Ectodermal cell (in vitro differentiated cells): ENCODE results near the gene MYZAP.

ENCODE experiments used
- H3K27ac ChIP-seq: 2 replicates; pipeline ENCODE4 v1.7.0; 2013; ENCODE audit warnings: mild to moderate bottlenecking, low read depth, low read length; ENCODE audit not compliant: insufficient read depth, poor library complexity, severe bottlenecking
- H3K27me3 ChIP-seq: 2 replicates; pipeline ENCODE4 v1.7.0; 2013; ENCODE audit warnings: mild to moderate bottlenecking, low read length; ENCODE audit not compliant: insufficient read depth, control insufficient read depth, poor library complexity, severe bottlenecking
- H3K36me3 ChIP-seq: one replicate; pipeline ENCODE4 v1.7.0; 2013; ENCODE audit warnings: low read length; ENCODE audit not compliant: control insufficient read depth, insufficient read depth
- H3K4me1 ChIP-seq: one replicate; pipeline ENCODE4 v1.7.0; 2013; ENCODE audit warnings: low read length; ENCODE audit not compliant: control insufficient read depth, insufficient read depth
- H3K4me3 ChIP-seq: 2 replicates; pipeline ENCODE4 v1.7.0; 2013; ENCODE audit warnings: low read depth, low read length, control low read depth; ENCODE audit not compliant: insufficient read depth
- H3K9me3 ChIP-seq: 2 replicates; pipeline ENCODE4 v1.7.0; 2013; ENCODE audit warnings: mild to moderate bottlenecking, low read length, moderate library complexity; ENCODE audit not compliant: control insufficient read depth
- WGBS, 2 experiments: methylation state at CpG; one replicate each; pipeline ENCODE4 v1.1.7; 2013; ENCODE audit warnings: missing lambda C conversion rate in 2 of 2; 5-methylcytosine and 5-hydroxymethylcytosine counted together

MYZAP gene

DNA sequence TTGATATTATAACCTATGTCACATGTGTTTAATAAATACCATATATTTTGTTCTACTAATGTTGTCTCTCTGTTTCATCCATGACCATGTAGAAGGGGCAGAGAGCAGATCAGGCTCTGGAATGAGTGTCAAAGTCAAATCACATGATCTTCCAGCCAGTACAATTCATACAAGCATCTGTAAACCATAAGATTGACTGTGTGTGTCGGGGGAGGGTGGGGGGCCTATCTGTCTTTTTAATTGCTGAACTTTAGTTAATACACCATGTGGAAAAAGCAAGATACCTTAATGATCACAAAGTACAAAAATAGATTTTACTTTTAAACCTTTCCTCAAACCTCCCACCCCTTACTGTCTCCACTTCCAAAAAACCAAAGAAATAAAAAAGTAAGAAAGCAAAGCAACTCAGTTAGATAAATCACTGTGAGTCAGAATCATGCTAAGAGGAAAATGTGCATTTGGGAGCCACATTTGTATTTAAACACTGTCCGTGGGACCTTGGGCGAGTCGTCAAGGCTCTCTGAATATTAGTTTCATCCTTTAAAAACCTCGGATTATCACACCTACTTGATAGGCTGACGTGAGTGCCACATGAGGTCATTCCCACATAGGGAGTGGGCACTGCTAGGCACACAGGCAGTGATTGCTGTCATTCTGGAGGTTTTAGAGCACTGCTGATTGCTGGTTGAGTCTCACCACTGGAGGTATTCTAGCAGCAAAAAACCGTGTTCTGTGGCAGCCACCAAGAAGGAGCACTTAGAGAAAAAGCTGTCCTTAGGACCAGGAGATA lies 93.8 kb downstream of the MYZAP start:
- Histone ChIP-seq H3K27me3 (no peaks in the 10 kb centered on the region), H3K9me3 (no peaks in the 10 kb centered on the region), H3K27ac (no peak overlapping the region), H3K4me3 (no peak overlapping the region), H3K4me1 (no peaks in the 10 kb centered on the region), H3K36me3 (no peaks in the 10 kb centered on the region)
- WGBS, 2 experiments = 72 to 82% methylated on average over 6 to 7 of the region's 7 CpGs

DNA sequence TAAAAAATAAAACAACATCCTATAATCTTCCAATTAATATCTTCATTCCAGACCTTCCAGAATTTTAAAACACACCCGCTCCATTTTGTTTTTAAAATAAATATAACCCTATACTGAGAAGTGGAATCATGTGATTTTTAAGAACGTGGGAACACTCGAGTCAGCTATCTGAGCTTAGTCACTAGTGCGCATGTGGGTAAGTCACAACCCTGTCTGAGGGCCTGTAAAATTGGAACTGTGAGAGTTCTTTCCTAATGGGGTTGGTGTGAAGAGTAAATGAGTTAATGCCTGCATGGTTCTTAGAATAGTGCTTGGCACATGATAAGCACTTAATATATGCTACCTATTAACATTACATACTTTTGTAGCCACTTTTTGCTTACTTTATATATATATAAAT lies 95.0 kb downstream of the MYZAP start:
- Histone ChIP-seq H3K4me1 (no peaks in the 10 kb centered on the region), H3K4me3 (no peak overlapping the region), H3K27ac (no peak overlapping the region), H3K36me3 (no peaks in the 10 kb centered on the region), H3K9me3 (no peaks in the 10 kb centered on the region), H3K27me3 (no peaks in the 10 kb centered on the region)
- 94 to 99% methylated on average over 4 of the region's 4 CpGs for WGBS, 2 experiments

DNA sequence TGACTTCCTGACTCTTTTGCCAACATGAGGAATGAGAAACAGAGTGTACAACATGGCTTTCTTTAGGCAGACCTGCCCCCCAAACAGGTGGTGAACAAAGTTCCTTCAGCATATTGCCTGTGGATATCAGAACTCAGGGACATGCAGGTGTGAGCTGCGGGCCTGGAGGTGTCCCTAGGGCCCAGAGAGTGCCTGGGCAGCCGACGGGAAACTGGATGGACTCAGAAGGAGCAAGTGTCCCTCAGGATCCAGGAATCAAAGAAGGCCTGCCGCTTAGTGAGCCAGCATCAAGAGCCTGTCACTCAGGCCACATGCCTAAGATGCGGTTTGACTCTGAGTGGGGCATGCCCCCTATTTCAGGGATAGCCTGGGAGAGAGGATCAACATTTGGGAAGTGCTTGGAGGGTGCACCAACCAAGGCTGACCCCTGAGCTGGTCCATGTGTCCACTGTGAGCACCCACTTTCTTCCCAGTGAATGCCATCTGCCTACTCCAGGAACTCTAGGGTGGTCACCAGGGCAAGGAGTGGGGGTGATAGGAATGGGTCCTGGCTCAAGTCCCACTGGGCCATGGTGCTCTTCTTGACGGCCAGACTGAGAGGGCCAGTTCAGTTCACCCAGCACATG lies 98.8 kb downstream of the MYZAP start:
- no peak overlapping the region for H3K4me3 ChIP-seq
- no peaks in the 10 kb centered on the region for H3K27me3 ChIP-seq
- H3K27ac ChIP-seq = no peak overlapping the region
- 92 to 94% methylated on average over 6 of the region's 6 CpGs for WGBS, 2 experiments
- no peaks in the 10 kb centered on the region for H3K36me3 ChIP-seq
- no peaks in the 10 kb centered on the region for H3K9me3 ChIP-seq
- no peaks in the 10 kb centered on the region for H3K4me1 ChIP-seq

DNA sequence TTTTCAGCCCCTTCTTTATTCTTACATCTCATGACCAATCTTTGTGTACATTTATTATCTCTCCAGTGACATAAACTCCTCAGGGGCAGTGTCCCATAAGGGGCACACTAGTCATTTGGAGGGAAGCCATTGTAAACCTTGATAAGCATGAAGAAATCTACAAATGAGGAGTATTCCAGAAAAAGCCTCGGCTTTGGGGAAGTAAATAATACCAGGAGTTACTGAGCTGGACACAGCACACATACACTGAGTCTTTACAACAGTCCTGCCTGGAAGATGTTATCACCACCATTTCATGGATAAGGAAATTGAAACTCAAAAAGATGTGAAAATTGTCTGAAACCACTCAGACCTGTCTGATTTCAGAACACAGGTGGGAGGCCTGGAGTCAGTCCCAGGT lies 99.4 kb downstream of the MYZAP start:
- no peak overlapping the region for H3K4me3 ChIP-seq
- no peaks in the 10 kb centered on the region for H3K4me1 ChIP-seq
- no peaks in the 10 kb centered on the region for H3K36me3 ChIP-seq
- H3K27ac ChIP-seq = no peak overlapping the region
- H3K27me3 ChIP-seq = no peaks in the 10 kb centered on the region
- WGBS, 2 experiments = 91 to 100% methylated on average over 1 of the region's 1 CpG
- H3K9me3 ChIP-seq = no peaks in the 10 kb centered on the region

DNA sequence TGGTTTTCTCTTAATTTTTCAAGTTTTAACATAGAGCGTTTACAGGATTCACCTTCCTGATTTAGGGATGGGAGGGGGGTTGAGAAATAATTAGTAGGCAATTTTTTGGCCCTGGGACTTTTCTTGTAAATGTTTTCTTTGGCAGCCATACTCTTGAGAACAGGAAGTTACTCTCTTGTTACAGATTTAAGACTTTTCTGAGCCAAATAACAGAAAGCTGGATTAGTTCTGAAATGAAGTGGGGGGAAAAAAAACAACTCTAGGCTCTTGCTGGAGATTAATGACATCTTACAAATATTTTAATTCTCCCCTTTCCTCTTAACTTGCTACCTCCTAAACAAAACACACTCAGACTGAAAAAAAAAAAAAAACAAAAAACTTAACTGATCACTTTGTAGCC lies 101.0 kb downstream of the MYZAP start:
- H3K4me3 ChIP-seq = no peak overlapping the region
- WGBS, 2 experiments = 92 to 96% methylated on average over 1 of the region's 1 CpG
- H3K4me1 ChIP-seq = no peaks in the 10 kb centered on the region
- H3K36me3 ChIP-seq = no peaks in the 10 kb centered on the region
- H3K9me3 ChIP-seq = no peaks in the 10 kb centered on the region
- no peaks in the 10 kb centered on the region for H3K27me3 ChIP-seq
- no peak overlapping the region for H3K27ac ChIP-seq

DNA sequence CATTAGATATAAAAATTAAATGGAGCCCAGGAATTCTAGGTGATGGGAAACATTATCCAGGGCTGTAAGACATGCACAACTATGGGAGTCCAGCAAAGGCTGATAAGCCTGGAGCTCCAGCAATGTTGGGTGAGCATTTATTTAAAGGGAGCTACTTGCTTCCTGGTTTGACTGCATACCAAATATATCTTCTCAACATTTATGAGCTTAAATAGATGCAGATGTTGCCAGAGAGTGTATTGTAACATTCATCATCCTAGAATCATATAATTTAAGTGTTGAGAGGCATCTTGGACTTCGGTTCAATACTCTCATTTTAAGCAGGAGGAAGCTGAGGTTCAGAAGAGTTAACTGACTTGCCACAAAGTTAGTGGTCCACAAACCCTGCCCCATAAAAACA lies 102.6 kb downstream of the MYZAP start:
- Histone ChIP-seq H3K9me3 (no peaks in the 10 kb centered on the region), H3K27ac (no peak overlapping the region), H3K36me3 (no peaks in the 10 kb centered on the region), H3K4me1 (no peaks in the 10 kb centered on the region), H3K4me3 (no peak overlapping the region), H3K27me3 (no peaks in the 10 kb centered on the region)
- 89 to 100% methylated on average over 1 of the region's 1 CpG for WGBS, 2 experiments

DNA sequence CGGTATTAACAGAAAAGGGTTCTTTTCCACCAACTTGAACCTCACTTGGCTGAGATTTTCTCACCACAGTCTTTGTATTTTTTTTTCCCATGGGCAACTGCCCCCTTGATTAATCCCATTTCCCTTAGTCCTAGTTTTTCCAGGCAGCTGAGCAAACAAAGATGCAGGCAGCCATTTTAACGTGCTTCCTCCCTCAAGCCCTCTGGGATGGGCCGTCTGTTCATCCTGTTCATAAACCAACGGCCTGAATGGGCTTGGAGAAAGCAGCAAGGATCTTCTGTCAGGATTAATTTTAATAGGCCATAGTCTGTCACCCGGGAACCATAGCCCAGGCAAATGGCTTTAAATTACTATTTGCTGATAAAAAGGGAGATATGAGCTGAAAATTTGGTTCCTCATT lies 104.4 kb downstream of the MYZAP start:
- Histone ChIP-seq H3K9me3 (no peaks in the 10 kb centered on the region), H3K36me3 (no peaks in the 10 kb centered on the region), H3K4me3 (no peak overlapping the region), H3K27ac (no peak overlapping the region), H3K4me1 (no peaks in the 10 kb centered on the region), H3K27me3 (peaks cover 5% of the 10 kb centered on the region)
- 84 to 92% methylated on average over 5 of the region's 5 CpGs for WGBS, 2 experiments

DNA sequence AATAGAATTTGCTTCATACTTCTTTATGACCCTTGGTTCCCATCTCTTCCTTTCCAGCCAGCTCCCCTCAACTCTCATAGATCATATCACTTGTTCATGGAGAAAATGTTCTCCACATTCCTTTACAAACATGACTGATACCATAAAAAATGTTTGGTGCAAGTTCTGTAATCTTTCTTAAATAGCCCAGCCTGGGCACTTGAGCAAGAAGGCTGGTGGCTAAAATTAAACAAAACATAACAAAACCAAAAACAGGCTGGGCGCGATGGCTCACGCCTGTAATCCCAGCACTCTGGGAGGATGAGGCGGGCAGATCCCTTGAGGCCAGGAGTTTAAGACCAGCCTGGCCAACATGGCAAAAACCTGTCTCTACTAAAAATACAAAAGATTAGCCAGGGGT lies 105.9 kb downstream of the MYZAP start:
- Histone ChIP-seq H3K36me3 (no peaks in the 10 kb centered on the region), H3K27me3 (peaks cover 15% of the 10 kb centered on the region), H3K4me1 (no peaks in the 10 kb centered on the region), H3K27ac (no peak overlapping the region), H3K4me3 (no peak overlapping the region), H3K9me3 (no peaks in the 10 kb centered on the region)
- WGBS, 2 experiments = 87 to 91% methylated on average over 4 of the region's 4 CpGs

DNA sequence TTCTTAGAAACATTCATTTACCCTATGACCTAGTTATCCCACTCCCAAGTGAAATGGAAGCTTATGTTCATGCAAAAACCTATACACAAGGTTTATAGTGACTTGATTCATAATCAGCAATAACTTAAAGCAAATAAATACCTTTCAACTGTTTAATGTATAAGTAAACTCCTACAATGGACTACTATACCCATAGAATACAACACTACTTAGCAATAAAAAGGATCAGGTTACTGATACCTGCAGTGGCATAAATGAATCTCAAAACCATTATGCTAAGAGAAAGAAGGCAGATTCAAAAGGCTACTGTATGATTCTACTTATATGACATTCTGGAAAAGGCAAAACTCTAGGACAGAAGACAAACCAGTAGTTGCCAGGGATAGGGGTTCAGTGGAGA lies 106.5 kb downstream of the MYZAP start:
- H3K9me3 ChIP-seq = no peaks in the 10 kb centered on the region
- no peak overlapping the region for H3K27ac ChIP-seq
- no peaks in the 10 kb centered on the region for H3K4me1 ChIP-seq
- H3K4me3 ChIP-seq = no peak overlapping the region
- H3K36me3 ChIP-seq = no peaks in the 10 kb centered on the region
- peaks cover 22% of the 10 kb centered on the region for H3K27me3 ChIP-seq

DNA sequence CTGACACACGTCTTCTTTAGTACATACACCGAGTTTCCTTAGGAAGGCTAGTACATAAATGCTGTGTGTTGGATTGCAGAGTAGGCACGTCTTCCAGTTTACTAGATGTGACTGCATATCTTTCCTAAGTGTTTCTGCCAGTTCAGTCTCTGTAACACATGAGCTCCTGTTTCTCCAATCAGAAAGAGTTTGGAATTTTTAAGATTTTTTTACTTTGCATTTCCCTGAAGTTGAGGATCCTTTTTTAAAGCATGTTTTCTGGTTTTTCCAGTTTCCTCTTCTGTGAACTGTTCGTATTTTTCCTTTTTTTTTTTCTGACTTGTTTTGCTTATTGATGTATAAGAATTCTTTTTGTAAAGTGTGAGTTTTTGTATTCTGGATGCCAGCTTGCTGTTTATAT lies 107.3 kb downstream of the MYZAP start:
- Histone ChIP-seq H3K4me1 (no peaks in the 10 kb centered on the region), H3K9me3 (no peaks in the 10 kb centered on the region), H3K4me3 (no peak overlapping the region), H3K27ac (no peak overlapping the region), H3K36me3 (no peaks in the 10 kb centered on the region), H3K27me3 (peaks cover 22% of the 10 kb centered on the region)
- 92 to 98% methylated on average over 3 to 4 of the region's 4 CpGs for WGBS, 2 experiments
